DND-41 (cell line): ENCODE data around the gene FBXW7.

Experiments used
- ATAC-seq: fragments of 200-7000 bp; cut with Tn5 transposase; 3 replicates; pipeline ENCODE4 v1.9.1; 2021; ENCODE audit warnings: low read depth; ENCODE audit not compliant: insufficient read depth
- DNase-seq: peaks from one replicate; pipeline ENCODE4 v3.0.0-alpha.2; 2020
- H2AFZ ChIP-seq: 2 replicates; pipeline ENCODE4 v1.6.0; 2012; ENCODE audit warnings: low read depth, low read length
- H3K27ac ChIP-seq: 2 replicates; pipeline ENCODE4 v1.5.1; 2012; ENCODE audit warnings: low read length, inconsistent platforms
- H3K27me3 ChIP-seq: fragments of 200-600 bp; sonication (generic); 2 replicates; pipeline ENCODE4 v1.6.0; 2012; ENCODE audit warnings: low read length, mild to moderate bottlenecking, inconsistent platforms; ENCODE audit not compliant: insufficient read depth, poor library complexity
- H3K36me3 ChIP-seq: 2 replicates; pipeline ENCODE4 v1.5.1; 2012; ENCODE audit warnings: low read length, inconsistent platforms; ENCODE audit not compliant: insufficient read depth
- H3K4me1 ChIP-seq: 2 replicates; pipeline ENCODE4 v1.5.1; 2012; ENCODE audit warnings: mild to moderate bottlenecking, low read length; ENCODE audit not compliant: insufficient read depth
- H3K4me2 ChIP-seq: 2 replicates; pipeline ENCODE4 v1.6.0; 2012; ENCODE audit warnings: mild to moderate bottlenecking, moderate library complexity, low read length, inconsistent platforms; ENCODE audit not compliant: insufficient read depth
- H3K4me3 ChIP-seq, 2 experiments: fragments of 200-600 bp in 1 of 2; shearing (Covaris generic) in 1 of 2; 2 replicates each; pipeline ENCODE4 v1.5.1; 2012 to 2016; ENCODE audit warnings: inconsistent platforms in 2 of 2, low read length in 2 of 2, mild to moderate bottlenecking in 2 of 2, low read depth in 1 of 2, moderate library complexity in 1 of 2
- H3K79me2 ChIP-seq: 2 replicates; pipeline ENCODE4 v1.6.0; 2012; ENCODE audit warnings: low read length, inconsistent platforms; ENCODE audit not compliant: insufficient read depth
- H3K9ac ChIP-seq: 2 replicates; pipeline ENCODE4 v1.6.0; 2012; ENCODE audit warnings: low read depth, mild to moderate bottlenecking, inconsistent platforms, low read length, moderate library complexity
- H3K9me3 ChIP-seq: 2 replicates; pipeline ENCODE4 v1.5.1; 2012; ENCODE audit warnings: low read length, moderate library complexity, mild to moderate bottlenecking, inconsistent platforms; ENCODE audit not compliant: insufficient read depth, severe bottlenecking
- H4K20me1 ChIP-seq: 2 replicates; pipeline ENCODE4 v1.6.0; 2012; ENCODE audit warnings: low read length; ENCODE audit not compliant: insufficient read depth
- CTCF ChIP-seq: IDR thresholded peaks from 2 replicates; pipeline ENCODE4 v1.5.1; 2012; ENCODE audit warnings: borderline replicate concordance, low read length, moderate library complexity, mild to moderate bottlenecking; ENCODE audit not compliant: poor library complexity, severe bottlenecking; ENCODE audit errors: extremely low read depth
- EZH2 ChIP-seq: IDR thresholded peaks from 3 replicates; pipeline ENCODE4 v1.6.1; 2012; ENCODE audit warnings: borderline replicate concordance, low read depth, mild to moderate bottlenecking, moderate library complexity, low read length, inconsistent platforms; ENCODE audit not compliant: severe bottlenecking

Gene FBXW7

GRCh38 chr4:152535360-152535902 is 461 bp downstream of the FBXW7 start:
- Histone ChIP-seq H3K4me3 (peak overlapping the region; percentile 77 to 78), H3K4me1 (peaks cover 42% of the 10 kb centered on the region), H3K27me3 (no peaks in the 10 kb centered on the region), H3K36me3 (peaks cover 33% of the 10 kb centered on the region), H4K20me1 (peaks cover 22% of the 10 kb centered on the region; the same call in 1 of the 2 replicates), H3K9me3 (peaks cover 12% of the 10 kb centered on the region), H2AFZ (peak overlapping the region; percentile 66), H3K27ac (peak overlapping the region; percentile 67), H3K79me2 (peaks cover 92% of the 10 kb centered on the region), H3K9ac (peak overlapping the region; percentile 74), H3K4me2 (peak overlapping the region; percentile 76)
- ATAC-seq: peak; percentile 22
- TF ChIP-seq EZH2 (no peak), CTCF (no peak)
- no peak for DNase-seq

- H3K27me3 ChIP-seq: no peaks in the 10 kb centered on the region
- peak; percentile 63 for DNase-seq
- H3K4me3 ChIP-seq: peak overlapping the region; percentile 77 to 78
- TF ChIP-seq EZH2 (no peak), CTCF (no peak)
- H3K27ac ChIP-seq: peak overlapping the region; percentile 61; the same call in 1 of the 2 replicates
- H3K4me1 ChIP-seq: peaks cover 42% of the 10 kb centered on the region
- peaks cover 5% of the 10 kb centered on the region for H3K9me3 ChIP-seq
- H2AFZ ChIP-seq: peak overlapping the region; percentile 66
- ATAC-seq: peak; percentile 30; the same call in 2 of the 3 replicates
- H4K20me1 ChIP-seq: peaks cover 25% of the 10 kb centered on the region
- peaks cover 28% of the 10 kb centered on the region for H3K36me3 ChIP-seq
- H3K79me2 ChIP-seq: peaks cover 94% of the 10 kb centered on the region
- peak overlapping the region; percentile 74 for H3K9ac ChIP-seq
- peak overlapping the region; percentile 76 for H3K4me2 ChIP-seq
These were observed 1.1 kb downstream of the FBXW7 start for GRCh38 chr4:152534541-152535359.

- no peak for ATAC-seq
- no peak overlapping the region for H3K27ac ChIP-seq
- H3K4me1 ChIP-seq: peaks cover 26% of the 10 kb centered on the region
- H3K27me3 ChIP-seq: no peaks in the 10 kb centered on the region
- H3K9ac ChIP-seq: no peak overlapping the region
- peaks cover 34% of the 10 kb centered on the region for H4K20me1 ChIP-seq
- peaks cover 8% of the 10 kb centered on the region for H3K36me3 ChIP-seq
- no peak overlapping the region for H3K4me3 ChIP-seq
- peak overlapping the region; percentile 43; the same call in 1 of the 2 replicates for H3K4me2 ChIP-seq
- no peaks in the 10 kb centered on the region for H3K9me3 ChIP-seq
- H2AFZ ChIP-seq: no peak overlapping the region
- H3K79me2 ChIP-seq: peaks cover 94% of the 10 kb centered on the region
- TF ChIP-seq CTCF (no peak), EZH2 (no peak)
- no peak for DNase-seq
These were observed 4.4 kb downstream of the FBXW7 start for GRCh38 chr4:152531479-152531878.
